BLaER1 treated with 17β-estradiol and CSF1 and Interleukin-3, amounts not matched to agents 10 nM and 100 nM (cell line): ENCODE data around the gene ZBTB16.

Source experiments
- H3K27ac ChIP-seq, 11 experiments: shearing (Covaris generic); formaldehyde crosslinking; 2 replicates each; pipeline ENCODE4 v1.8.1; 2022
- H3K27me3 ChIP-seq, 11 experiments: shearing (Covaris generic); formaldehyde crosslinking; 2 replicates each; pipeline ENCODE4 v1.8.1; 2022
- H3K36me3 ChIP-seq, 11 experiments: shearing (Covaris generic); formaldehyde crosslinking; 2 replicates each; pipeline ENCODE4 v1.8.1; 2022
- H3K4me1 ChIP-seq, 10 experiments: shearing (Covaris generic); formaldehyde crosslinking; 2 replicates each; pipeline ENCODE4 v1.8.1; 2022
- H3K4me2 ChIP-seq, 11 experiments: shearing (Covaris generic); formaldehyde crosslinking; 2 replicates each; pipeline ENCODE4 v1.8.1; 2022
- H3K4me3 ChIP-seq, 10 experiments: shearing (Covaris generic); formaldehyde crosslinking; 2 replicates each; pipeline ENCODE4 v1.8.1; 2022
- H3K9ac ChIP-seq, 11 experiments: shearing (Covaris generic); formaldehyde crosslinking; 2 replicates each; pipeline ENCODE4 v1.8.1; 2022
- H3K9me3 ChIP-seq, 11 experiments: shearing (Covaris generic); formaldehyde crosslinking; replicated peaks in 1 of 11; 2 replicates each; pipeline ENCODE4 v1.8.1; 2022
- H4K20me1 ChIP-seq, 11 experiments: shearing (Covaris generic); formaldehyde crosslinking; 2 replicates each; pipeline ENCODE4 v1.8.1; 2022
- Cebpa-rat ChIP-seq, 11 experiments: shearing (Covaris generic); IDR thresholded peaks; 2 replicates each; pipeline ENCODE4 v1.8.1; 2022

The ZBTB16 gene

DNA sequence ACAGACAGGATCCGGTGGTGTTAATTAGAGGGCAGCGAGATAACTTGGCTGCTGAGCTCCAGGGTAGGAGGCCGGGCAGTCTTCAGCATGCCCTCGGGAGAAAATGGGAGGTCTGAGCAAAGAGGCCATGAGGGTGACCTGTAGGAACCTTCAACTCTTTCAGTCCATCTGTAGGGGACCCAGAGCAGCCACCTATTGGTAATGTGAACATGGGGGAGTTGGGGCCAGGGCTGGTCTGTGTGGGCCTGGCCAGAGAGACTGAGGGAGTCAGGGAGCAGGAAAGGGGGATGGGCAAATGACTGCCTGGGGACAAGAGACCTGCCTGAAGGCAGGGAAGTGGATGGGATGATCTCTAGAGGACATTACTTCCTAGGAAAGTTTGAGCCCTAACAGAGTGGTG lies 135.6 kb downstream of the ZBTB16 start:
- TF ChIP-seq Cebpa-rat (IDR thresholded peaks at IDR 0.05) = no peak
- no peak overlapping the region for H3K9ac ChIP-seq
- peaks cover 0 to 8% (median 0%) of the 10 kb centered on the region in 11 experiments; a peak in 2 of 22 replicates for H4K20me1 ChIP-seq
- H3K36me3 ChIP-seq = no peaks in the 10 kb centered on the region
- H3K27me3 ChIP-seq = no peaks in the 10 kb centered on the region
- H3K27ac ChIP-seq = no peak overlapping the region
- peaks cover 0 to 13% (median 5%) of the 10 kb centered on the region in 11 experiments; a peak in 9 of 22 replicates for H3K9me3 ChIP-seq
- peaks cover 0 to 19% (median 3%) of the 10 kb centered on the region in 10 experiments; a peak in 8 of 20 replicates for H3K4me1 ChIP-seq
- H3K4me2 ChIP-seq = peak overlapping the region in 2 of 11 experiments; percentile 28 to 31; a peak in 2 of 22 replicates
- no peak overlapping the region for H3K4me3 ChIP-seq

DNA sequence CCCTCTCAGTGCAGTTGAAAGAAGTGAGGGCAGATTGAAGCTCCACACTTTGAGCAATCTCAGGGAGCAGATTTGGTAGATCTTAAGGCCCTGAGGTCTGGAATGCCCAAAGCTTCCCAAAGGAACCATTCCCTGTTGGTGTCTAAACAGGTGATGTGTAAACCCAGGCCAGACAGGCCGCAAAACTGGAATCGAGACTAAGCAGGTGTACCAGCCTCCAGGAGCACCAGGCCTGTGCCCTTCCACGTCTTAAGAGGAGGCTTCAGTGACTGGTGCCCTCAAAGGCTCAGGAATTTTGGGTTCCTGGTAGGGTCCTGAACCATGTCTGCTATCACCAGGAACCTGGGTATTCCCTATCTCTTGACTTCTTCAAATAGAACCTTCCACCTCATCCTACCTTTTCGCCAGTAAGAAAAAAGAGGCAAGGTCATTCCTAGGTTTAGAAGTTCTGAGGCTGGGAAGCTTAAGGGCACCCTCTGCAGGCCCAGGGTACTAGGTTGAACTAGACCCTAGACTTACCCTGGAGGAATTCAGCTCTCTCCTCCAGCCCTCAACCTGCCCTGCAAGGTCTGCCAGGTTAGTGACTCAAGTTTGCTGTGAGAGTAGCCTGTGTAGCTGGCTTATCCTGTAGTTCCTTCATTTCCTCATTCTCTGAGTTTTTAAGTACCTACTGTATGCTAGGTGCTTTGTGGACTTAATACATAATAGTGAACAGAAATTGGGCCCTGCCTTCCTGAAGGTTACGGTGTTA lies 136.6 kb downstream of the ZBTB16 start:
- no peak overlapping the region for H3K4me2 ChIP-seq
- no peak for TF ChIP-seq Cebpa-rat (IDR thresholded peaks at IDR 0.05)
- no peak overlapping the region for H3K27ac ChIP-seq
- H3K9ac ChIP-seq = no peak overlapping the region
- H3K9me3 ChIP-seq = peaks cover 0 to 8% (median 0%) of the 10 kb centered on the region in 11 experiments; a peak in 3 of 22 replicates
- H4K20me1 ChIP-seq = peaks cover 0 to 8% (median 0%) of the 10 kb centered on the region in 11 experiments; a peak in 2 of 22 replicates
- no peaks in the 10 kb centered on the region for H3K36me3 ChIP-seq
- no peak overlapping the region for H3K4me3 ChIP-seq
- peaks cover 0 to 19% (median 3%) of the 10 kb centered on the region in 10 experiments; a peak in 8 of 20 replicates for H3K4me1 ChIP-seq
- H3K27me3 ChIP-seq = no peaks in the 10 kb centered on the region

DNA sequence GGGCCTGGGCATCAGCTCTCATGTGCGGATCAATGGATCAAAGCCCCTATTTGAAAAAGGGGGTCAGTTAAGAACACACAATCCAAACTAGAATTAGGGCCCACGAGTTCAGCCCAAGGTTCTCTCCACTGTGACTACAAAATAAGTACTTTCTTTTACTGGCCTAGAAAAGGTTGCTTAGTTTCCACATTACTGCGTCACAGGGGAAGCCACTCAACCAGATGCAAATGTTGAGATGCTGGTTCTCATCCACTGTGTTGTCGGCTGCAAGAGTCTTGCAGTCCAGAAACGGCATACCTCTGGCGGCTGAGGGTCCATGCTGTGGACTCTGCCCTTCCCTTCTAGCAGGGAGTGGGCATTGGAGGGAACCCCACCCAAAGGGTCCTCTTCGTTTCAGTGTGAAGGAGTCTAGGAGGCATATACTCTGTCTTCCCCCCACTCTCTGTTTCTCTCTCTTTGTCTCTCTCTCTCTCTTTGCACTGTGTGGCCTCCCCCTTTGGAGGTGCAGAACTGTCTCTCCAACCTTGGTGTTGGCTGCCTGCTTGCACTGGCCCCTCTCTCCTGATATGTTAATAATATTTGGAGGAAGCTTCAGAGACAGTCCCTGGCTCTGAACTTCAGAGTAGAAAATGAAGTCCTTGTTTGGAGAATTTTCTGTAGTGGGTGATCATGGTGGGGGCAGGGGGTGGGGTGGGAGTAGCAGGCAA lies 137.6 kb downstream of the ZBTB16 start:
- Histone ChIP-seq H3K36me3 (no peaks in the 10 kb centered on the region), H3K9ac (no peak overlapping the region), H3K27me3 (no peaks in the 10 kb centered on the region), H4K20me1 (peaks cover 0 to 8% (median 0%) of the 10 kb centered on the region in 11 experiments; a peak in 3 of 22 replicates), H3K27ac (no peak overlapping the region), H3K4me2 (no peak overlapping the region), H3K4me1 (peaks cover 0 to 19% (median 3%) of the 10 kb centered on the region in 10 experiments; a peak in 8 of 20 replicates), H3K9me3 (no peaks in the 10 kb centered on the region; a peak in 1 of 22 replicates), H3K4me3 (no peak overlapping the region)
- TF ChIP-seq Cebpa-rat (IDR thresholded peaks at IDR 0.05) = no peak

DNA sequence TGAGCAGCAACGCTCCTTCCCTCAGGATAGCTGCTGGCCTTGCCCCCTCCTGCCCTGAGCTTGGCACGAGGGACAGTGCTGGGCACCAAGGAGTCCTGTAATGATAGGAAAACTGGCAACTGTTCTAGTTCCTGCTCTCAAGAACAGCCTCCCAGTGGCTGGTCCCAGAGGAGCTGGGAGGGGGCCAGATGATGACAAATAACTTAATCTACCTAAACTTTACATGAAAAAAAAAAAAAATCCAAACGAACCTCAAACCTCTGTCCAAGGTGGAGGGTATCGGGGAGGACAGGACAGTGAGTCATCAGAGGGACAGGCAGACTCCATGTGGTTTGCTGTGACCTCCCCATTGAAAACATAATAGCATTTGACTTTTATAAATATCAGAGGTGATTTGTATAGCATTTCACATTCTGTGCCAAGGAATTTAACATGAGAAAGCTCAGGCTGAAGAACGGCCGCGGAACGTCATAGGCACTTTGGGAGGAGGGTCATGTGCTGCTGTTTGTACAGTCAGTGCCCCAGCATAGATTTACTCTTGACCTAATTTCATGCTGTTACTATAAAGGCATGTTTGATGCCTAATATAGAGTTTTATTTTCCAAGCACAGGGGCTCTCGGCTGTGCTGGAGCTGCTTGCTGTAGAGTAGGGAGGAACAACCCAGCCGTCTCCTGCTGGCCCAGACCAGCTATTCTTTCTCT lies 138.4 kb downstream of the ZBTB16 start:
- H3K4me2 ChIP-seq = no peak overlapping the region
- H3K27ac ChIP-seq = no peak overlapping the region
- peaks cover 0 to 8% (median 0%) of the 10 kb centered on the region in 11 experiments; a peak in 3 of 22 replicates for H4K20me1 ChIP-seq
- H3K9me3 ChIP-seq = no peaks in the 10 kb centered on the region
- H3K27me3 ChIP-seq = no peaks in the 10 kb centered on the region
- H3K36me3 ChIP-seq = no peaks in the 10 kb centered on the region
- no peak overlapping the region for H3K9ac ChIP-seq
- H3K4me1 ChIP-seq = peaks cover 0 to 16% (median 3%) of the 10 kb centered on the region in 10 experiments; a peak in 8 of 20 replicates
- no peak overlapping the region for H3K4me3 ChIP-seq
- no peak for TF ChIP-seq Cebpa-rat (IDR thresholded peaks at IDR 0.05)

DNA sequence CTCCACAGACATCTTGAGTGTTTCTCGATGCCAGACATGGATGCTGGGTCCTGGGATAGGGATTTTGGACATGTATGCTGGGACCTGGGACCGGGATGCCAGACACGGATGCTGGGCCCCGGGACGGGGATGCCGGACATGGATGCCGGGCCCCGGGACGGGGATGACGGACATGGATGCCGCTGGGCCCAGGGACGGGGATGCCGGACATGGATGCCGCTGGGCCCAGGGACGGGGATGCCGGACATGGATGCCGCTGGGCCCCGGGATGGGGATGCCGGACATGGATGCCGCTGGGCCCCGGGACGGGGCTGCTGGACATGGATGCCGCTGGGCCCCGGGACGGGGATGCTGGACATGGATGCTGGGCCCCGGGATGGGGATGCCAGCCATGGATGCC lies 139.5 kb downstream of the ZBTB16 start:
- no peak overlapping the region for H3K4me2 ChIP-seq
- TF ChIP-seq Cebpa-rat (IDR thresholded peaks at IDR 0.05) = no peak
- H3K36me3 ChIP-seq = no peaks in the 10 kb centered on the region
- no peaks in the 10 kb centered on the region for H3K9me3 ChIP-seq
- H3K27me3 ChIP-seq = no peaks in the 10 kb centered on the region
- no peak overlapping the region for H3K27ac ChIP-seq
- no peak overlapping the region for H3K9ac ChIP-seq
- no peak overlapping the region for H3K4me3 ChIP-seq
- H3K4me1 ChIP-seq = peaks cover 0 to 10% (median 3%) of the 10 kb centered on the region in 10 experiments; a peak in 7 of 20 replicates
- peaks cover 0 to 8% (median 0%) of the 10 kb centered on the region in 11 experiments; a peak in 3 of 22 replicates for H4K20me1 ChIP-seq

DNA sequence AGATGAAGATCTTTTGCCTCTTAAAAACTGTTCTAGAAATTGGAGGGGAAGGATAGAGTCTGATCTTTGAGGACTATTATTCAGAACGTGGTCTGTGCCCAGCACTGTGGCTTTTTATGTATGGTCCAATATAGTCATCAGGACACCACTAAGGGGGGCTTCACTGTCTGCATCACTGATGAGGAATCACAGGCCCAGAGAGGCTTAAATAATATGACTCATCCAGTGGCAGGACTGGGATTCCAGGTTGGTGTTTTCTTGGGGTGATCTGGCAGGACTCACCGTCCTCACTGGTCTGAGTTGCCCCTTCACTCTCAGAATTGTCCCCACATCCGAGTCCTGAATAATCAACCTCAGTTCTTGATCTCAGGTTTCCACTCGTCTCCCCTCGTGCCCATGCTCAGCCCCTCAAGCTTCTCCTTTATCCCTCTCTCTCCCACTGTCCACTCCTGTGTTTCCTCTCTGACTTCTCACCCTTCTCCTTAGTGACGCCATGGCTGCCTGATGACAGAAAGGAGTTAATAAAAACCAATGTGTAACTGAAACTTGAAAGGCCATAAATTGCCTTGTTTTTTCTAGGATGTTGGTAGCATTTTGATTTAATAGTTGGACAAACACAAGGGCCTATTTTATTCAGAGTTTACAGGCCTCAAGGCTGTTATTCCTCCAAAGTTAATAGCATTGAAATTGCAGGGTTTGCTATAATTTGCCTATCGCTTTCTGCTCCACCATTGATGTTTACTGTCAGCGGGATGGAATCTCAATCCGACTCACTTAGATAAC lies 141.0 kb downstream of the ZBTB16 start:
- no peak overlapping the region for H3K27ac ChIP-seq
- no peak overlapping the region for H3K4me3 ChIP-seq
- peaks cover 0 to 8% (median 0%) of the 10 kb centered on the region in 11 experiments; a peak in 3 of 22 replicates for H4K20me1 ChIP-seq
- H3K9me3 ChIP-seq = no peaks in the 10 kb centered on the region
- H3K4me2 ChIP-seq = no peak overlapping the region
- H3K9ac ChIP-seq = no peak overlapping the region
- no peak for TF ChIP-seq Cebpa-rat (IDR thresholded peaks at IDR 0.05)
- no peaks in the 10 kb centered on the region; a peak in 1 of 20 replicates for H3K4me1 ChIP-seq
- H3K27me3 ChIP-seq = no peaks in the 10 kb centered on the region
- H3K36me3 ChIP-seq = no peaks in the 10 kb centered on the region

DNA sequence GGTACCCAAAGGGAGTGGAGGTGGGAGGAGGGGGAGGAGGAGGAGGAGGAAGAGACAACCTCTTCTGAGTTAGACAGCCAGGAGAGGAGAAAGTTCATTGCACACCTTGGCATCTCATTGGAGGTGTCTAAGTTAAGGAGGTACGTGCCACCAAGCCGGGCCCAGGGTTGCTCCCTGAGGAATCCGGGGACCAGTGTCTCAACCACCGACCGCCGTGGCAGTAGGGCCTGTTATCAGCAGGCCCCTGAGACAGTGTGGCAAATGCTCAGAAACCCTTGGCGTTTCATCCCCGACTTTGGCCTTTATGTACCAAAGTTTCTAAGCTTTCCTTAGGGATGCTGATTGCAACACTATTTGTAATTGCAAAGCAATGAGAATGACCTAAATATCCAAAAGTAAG lies 141.7 kb downstream of the ZBTB16 start:
- H3K4me2 ChIP-seq = no peak overlapping the region
- H3K9me3 ChIP-seq = no peaks in the 10 kb centered on the region
- H3K27ac ChIP-seq = no peak overlapping the region
- peaks cover 0 to 8% (median 0%) of the 10 kb centered on the region in 11 experiments; a peak in 3 of 22 replicates for H4K20me1 ChIP-seq
- TF ChIP-seq Cebpa-rat (IDR thresholded peaks at IDR 0.05) = no peak
- no peaks in the 10 kb centered on the region; a peak in 1 of 20 replicates for H3K4me1 ChIP-seq
- H3K4me3 ChIP-seq = no peak overlapping the region
- no peaks in the 10 kb centered on the region for H3K36me3 ChIP-seq
- H3K27me3 ChIP-seq = no peaks in the 10 kb centered on the region
- H3K9ac ChIP-seq = no peak overlapping the region

DNA sequence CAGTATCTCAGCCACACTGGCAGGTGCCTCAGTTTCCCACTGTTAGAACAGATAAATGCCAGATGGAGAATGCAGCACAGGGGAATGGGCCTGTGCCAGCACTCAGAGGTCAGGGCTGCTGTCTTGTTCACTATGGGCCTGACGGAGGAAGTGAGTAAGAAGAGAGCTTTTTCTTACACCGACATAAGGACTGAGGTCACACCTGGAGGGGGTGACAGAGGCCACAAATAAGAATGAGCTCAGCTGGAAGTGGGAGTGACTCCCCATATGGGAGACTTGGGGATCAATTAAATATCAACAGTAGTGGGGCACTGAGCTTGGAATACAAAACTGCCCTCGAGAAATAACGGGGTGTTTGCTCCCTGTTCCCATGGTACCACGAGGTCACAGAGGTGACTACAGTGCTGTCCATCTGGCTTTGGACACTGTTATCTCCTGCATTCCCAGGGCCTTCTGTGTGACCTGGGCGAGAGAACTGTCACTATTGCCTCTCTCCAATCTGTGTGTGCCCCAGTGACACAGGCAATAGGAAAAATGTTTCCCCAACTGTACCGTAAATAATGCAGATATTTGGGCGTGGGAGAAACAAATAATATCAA lies 142.6 kb downstream of the ZBTB16 start:
- Histone ChIP-seq H3K4me3 (no peak overlapping the region), H3K4me1 (no peaks in the 10 kb centered on the region; a peak in 1 of 20 replicates), H3K9me3 (no peaks in the 10 kb centered on the region), H3K27ac (no peak overlapping the region), H4K20me1 (peaks cover 0 to 8% (median 0%) of the 10 kb centered on the region in 11 experiments; a peak in 3 of 22 replicates), H3K9ac (no peak overlapping the region), H3K36me3 (no peaks in the 10 kb centered on the region), H3K4me2 (no peak overlapping the region), H3K27me3 (no peaks in the 10 kb centered on the region)
- TF ChIP-seq Cebpa-rat (IDR thresholded peaks at IDR 0.05) = no peak
